Urothelium cell line (cell line): ENCODE data around the gene LDLRAD4.

Experiments
- DNase-seq: peaks from one replicate; pipeline ENCODE4 v3.0.0; 2011; ENCODE audit warnings: low spot score, mixed read lengths
- FAIRE-seq: peaks from 2 replicates; lab custom pipeline; 2011; peaks lifted over from hg19 to GRCh38; lab: Jason Lieb, UNC

LDLRAD4 gene

DNA sequence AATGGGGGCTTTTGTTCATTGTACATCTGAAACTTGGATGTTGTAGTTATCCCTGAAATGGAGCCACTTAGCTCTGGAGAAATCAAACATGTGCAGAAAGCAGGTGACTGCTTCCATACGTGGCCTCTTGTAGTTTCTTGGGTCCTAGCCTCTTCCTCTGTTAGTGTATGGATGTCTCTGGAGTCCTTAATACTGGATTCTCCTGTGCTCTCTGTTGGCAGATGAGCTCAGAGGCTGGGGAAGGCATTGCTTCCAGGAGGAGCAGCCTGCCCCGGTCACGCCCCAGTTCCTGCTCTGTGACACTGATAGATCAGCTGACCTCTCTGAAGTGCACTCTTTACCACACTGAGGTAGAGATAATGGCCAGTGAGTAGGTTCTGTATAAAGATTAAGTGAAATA is 176.2 kb downstream of the LDLRAD4 start:
- no peak for DNase-seq
- peak; percentile 20 for FAIRE-seq

DNA sequence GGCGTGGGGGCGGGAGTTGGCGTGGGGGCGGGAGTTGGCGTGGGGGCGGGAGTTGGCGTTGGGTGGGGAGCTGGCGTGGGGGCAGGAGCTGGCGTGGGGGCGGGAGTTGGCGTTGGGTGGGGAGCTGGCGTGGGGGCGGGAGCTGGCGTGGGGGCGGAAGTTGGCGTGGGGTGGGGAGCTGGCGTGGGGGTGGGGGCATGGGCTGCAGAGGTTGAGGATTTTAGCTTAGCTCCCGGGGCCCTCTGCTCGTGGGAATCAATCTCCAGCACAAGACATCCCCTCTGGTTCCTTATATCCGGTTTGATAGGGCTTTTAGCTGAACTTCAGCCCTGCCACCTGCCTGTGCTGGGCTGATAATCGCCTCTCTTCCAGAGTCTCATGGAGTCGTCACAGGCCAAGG is 177.0 kb downstream of the LDLRAD4 start:
- no peak for DNase-seq

DNA sequence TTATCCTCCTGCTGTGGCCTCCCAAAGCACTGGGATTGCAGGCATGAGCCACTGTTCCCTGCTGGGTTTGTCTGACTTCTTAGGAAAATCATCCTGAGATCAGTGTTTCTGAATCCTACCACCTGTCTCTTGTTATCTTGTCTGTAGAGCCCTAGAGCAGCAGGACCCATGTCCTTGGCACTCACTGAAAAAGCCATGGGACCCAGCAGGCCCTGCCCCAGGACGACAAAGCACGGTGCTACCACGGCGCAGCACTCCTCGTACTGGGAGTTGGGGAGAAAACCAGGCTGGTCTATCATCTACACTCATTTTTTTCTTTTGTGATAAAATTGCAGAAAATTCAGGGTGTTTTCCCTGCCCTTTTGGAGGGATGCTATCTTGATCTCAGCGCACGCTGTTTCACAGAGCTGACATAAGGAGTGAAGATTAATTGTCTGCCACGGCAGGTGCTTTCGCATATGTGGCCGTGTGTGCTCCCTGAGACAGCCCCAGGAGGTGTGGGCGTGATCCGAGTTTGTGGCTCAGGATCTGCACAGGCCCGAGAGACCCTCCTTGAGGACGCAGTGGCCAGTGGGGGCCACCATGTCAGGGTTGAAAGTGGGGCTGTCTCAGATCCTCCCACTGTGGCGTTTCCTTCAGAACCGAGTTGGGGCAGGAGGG is 179.1 kb downstream of the LDLRAD4 start:
- DNase-seq = no peak

More for the DNA sequence above, 177.0 kb downstream of the LDLRAD4 start:
- FAIRE-seq = no peak

DNA sequence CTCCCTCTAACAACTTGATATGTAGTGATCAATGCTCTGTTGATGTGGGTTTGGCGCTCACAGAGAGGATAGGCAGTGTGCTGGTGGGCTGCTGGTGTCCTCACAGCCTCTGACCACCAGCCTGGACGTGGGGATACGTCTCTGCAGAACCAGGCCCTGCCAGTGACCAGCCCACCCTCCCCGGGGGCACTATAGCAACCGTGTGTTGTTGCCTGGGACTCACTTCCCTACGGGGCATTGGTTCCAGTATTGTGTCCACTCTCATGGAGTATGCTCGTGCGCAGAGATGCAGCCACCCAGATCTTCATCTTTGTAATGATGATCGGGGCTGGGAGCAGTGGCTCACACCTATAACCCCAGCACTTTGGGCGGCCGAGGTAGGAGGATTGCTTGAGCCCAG is 180.1 kb downstream of the LDLRAD4 start:
- DNase-seq (no peak), FAIRE-seq (no peak)

More for the DNA sequence above, 179.1 kb downstream of the LDLRAD4 start:
- peak; percentile 59 for FAIRE-seq

DNA sequence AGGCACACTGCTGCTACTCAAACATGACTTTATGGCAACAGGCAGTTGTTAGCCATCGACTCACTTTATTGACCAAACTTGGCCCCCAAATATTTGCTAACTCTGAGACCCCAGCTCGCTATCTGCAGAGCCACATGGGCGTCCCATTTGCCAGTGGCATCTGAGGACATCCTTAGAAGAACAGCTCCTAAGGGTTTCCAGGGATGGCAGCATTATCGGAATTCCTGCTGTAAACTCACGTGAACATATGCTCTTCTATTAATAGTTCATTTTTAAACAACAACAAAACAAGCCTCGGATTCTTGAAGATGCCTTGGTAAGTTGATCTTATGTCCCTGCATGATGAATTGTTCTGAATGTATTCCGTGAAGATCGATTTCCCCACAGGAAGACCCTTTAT is 181.0 kb downstream of the LDLRAD4 start:
- no peak for DNase-seq
- FAIRE-seq = peak; percentile 94

DNA sequence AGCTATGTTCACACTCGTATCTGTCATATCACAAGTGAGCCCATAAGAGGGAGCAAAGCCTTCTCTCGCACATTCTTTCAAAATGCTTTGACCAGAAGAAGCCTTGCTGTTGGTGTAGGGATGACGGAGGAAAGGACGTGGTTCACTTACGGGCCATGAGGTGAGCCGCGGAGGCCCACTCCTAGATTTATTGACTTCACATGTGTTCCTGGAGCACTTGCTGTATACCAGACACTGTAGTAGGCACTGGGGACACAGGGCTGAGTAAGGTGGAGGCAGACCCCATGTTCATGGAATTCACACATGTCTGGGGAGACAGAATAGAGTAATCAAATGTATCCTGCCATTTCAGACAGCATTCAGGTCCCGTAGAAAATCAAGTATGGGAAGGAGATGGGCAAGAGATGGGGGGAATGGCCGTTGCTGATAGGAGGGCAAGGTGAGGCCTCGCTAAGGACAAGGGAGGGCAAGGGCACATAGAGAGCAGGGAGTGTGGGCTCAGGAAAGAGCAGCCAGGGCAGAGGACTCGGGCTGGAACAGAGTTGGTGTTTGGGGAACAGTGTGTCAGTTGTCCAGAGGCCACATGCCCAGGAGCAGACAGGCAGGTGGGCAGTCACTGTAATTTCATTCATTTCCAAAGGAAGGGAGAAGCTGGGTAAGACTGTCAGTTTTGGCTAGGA is 182.2 kb downstream of the LDLRAD4 start:
- no peak for DNase-seq
- peak; percentile 96 for FAIRE-seq

DNA sequence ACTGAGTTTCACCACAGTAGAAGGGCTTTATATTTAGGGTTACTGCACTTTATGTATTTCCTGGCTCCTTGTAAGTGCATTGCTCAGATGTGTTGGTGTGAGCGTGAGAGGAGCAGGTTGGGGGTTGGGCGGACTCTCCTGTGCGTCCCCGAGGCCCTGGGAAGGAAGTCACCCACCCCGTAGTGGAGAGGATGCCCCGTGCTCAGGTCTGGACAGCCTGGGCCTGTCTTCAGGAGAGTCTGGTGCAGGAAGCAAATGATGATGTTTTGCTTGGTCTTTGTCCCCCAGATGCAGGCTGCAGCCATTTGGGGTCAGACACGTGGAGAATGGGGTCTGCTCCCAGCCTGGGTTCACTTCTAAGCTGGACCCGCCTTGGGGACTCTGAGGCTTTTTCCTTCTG is 182.8 kb downstream of the LDLRAD4 start:
- no peak for FAIRE-seq
- DNase-seq = no peak

DNA sequence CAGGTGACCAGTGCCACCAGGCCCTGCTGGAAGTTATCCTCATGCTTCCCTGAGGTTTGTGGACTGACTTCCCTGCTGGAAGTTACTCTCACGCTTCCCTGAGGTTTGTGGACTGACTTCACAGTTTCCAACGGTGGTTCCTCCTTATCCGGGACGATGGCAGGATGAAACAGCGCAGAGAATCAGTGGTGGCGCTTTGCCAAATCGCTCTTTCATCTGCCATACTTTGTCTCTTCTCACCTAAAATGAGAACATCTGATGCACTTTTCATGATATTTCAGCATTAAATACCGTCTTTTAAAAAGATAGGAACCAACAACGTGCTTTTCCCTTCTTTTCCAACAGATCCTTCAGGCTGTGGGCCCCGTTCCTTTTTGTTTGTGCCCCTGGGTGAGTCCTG is 183.3 kb downstream of the LDLRAD4 start:
- FAIRE-seq = peak; percentile 78
- no peak for DNase-seq

DNA sequence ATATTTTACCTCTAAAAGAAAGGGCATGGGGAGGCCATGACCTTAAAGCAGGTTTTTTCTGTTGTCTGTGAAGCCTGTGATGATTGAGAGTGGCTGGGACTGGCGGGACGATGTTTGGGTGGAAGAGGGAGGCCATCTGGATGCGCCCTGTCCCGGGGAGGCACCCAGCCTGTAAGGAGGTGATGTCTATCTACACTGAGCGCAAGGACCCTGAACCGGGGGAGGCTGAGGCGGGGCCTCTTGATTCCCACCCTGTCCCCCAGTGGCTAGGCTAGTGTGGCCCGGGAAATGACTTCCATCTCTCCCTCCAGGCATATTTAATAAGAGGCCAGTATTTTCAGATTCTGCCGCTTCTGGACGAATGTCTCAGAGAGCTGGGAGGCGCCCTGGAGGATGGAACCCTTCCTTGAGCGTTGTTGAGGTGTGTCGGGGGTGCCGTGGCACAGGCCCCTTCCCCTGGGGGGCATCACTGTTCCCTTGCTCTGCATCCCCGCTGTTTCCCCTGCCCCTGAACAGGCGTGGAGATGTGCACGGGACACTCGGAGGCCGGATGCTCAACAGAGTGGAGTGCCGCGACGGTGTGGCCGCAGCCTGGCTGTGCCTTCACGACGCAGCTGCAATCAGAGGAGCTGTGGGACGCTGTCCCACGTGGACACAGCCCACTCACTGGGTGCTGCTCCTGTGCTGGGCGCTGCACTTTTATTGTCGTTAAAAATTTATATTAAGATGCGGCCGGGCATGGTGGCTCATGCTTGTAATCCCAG is 185.4 kb downstream of the LDLRAD4 start:
- no peak for FAIRE-seq
- DNase-seq = no peak

DNA sequence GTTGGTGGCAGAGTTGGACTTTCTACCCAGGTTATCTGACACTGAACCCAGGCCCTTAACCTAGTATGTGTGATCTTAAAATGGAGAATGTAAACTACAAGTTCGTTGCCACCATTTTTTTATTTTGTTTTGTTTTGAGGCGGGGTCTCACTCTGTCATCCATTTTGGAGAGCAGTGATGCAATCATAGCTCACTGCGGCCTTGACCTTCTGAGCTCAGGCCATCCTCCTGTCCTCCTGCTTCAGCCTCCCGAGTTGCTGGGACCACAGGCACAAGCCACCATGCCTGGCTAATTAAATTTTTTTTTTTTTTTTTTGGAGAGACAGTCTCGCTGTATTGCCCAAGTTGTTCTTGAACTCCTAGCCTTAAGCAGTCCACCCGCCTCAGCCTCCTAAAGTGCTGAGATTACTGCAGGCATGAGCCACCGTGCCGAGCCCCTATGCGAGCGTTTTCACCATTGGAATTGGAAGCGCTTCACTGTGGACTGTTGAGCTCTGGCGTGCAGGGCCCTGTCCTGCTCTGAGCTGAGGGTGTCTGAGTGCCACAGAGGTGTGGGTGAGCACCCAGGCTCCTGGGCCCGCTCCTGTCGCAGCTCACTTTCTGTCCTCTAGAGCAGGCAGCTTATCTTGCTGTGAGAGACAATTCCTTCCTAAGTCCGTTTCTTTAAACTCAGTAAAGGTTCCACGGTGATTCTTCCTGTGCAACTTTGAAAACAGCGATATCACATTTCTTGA is 186.9 kb downstream of the LDLRAD4 start:
- FAIRE-seq (no peak), DNase-seq (no peak)

DNA sequence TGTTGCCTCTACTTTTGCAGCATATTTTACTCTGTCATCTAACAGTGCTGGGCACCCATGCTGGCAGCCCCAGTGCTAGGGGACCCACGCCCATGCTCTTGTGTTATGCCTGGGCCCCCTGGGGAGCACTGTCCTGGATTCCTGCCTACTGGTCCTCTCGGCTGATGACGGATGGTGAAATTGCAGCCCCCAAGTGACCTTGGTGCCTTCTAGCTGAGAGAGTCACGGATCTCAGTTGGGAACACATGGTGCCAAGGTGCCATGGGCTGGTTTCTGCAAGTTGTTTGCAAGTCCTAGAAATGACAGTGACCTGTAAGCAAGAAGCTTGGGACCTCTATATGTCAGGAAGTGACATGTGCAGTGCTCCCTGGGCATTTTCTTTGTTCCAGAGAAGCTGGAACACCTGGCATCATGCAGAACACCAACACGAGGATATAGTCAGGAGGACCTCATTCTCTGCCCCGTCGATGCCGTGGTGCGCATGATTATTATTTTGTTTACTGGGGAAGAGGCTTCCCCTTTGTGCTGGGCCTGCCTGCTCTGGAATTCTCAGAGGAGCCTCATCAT is 187.6 kb downstream of the LDLRAD4 start:
- DNase-seq = no peak
- FAIRE-seq = peak; percentile 66

DNA sequence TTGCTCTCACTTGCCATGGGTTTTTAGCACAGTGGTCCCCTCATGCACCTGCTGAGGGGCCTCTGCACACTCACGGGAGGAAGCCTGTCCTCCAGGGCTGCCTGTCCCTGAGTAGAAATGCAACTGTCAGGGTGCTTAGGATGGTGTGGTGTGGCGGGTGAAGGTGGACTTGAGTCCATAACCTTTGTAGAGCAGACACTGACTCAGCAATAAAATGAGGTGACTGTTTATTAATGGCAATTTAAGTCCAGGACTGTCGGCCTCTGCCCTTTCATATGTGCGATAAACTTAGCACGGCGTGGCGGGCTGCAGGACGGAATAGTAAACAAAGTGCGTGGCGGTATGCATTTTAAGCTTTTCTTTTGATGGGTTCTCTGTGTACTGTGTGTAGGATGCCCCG is 188.2 kb downstream of the LDLRAD4 start:
- DNase-seq = no peak
- FAIRE-seq = peak; percentile 89

DNA sequence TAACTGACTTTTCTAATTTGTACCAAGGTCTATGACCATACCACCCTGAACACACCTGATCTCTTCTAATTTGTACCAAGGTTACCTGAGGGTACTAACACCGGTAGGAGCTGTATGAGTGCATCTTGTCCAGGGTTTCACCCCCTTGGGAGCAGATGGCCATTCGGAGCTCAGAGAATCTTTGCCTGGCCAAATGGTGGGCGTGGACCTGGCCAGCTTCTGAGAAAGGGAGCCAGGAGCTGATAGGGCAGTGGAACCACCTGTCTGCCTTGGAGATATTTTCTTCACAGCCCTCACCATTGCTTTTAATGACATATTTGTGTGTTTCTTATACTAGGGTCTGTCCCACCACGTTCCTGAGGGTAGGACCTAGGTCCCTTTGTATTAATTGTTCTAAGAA is 188.9 kb downstream of the LDLRAD4 start:
- peak; percentile 93 for FAIRE-seq
- DNase-seq = no peak

DNA sequence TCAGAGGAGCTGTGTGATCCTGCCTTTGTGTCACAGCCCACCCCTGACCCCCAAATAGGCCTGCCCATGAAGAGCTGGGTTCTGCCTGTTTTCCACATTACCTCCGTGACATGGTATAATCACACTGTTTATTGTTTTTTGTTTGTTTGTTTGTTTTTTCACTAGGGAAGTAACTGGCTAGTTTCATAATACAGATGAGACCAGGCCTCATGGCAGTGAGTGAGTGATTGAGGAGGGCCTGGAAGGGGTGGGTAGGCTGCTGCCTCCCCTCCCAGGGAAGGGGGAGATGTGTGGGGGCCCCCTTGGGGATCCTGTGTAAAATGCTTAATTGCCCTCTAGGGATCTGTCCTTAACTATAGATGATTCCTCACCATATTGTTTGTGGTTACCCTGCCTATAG is 190.5 kb downstream of the LDLRAD4 start:
- DNase-seq (no peak), FAIRE-seq (peak; percentile 58)

DNA sequence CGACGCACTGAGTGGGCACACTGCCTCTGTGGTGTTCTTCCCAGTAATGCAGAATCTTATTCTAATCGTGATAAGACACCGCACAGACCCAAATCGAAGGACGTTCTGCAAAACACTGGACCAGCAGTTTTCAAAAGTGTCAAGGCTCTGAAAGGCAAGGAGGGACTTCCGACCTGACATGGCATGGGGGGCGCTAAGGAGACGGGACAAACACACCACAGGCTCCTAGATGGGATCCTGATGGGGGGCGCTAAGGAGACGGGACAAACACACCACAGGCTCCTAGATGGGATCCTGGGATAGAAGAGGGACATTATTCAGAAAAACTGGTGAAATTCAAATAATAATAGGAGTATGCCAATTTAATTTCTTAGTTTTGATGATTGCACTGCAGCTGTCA is 191.4 kb downstream of the LDLRAD4 start:
- no peak for FAIRE-seq

DNA sequence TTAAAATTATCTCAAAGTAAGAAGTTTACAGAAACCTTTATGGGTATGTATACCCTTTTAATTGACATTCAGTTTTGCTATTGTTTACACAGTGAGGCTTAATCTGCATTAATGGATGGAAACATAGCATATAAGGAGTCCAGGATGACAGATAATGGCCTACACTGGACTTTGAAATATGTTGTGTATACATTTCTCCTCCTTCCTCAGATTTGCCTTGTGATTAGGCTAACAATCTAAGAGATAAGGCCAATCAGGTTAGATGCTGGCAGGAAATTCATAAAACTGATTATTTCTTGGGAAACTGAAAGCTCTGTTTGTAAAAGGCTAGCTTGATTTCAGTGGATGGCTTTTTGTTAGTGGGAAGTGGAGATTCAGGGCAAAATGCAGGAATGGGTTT is 191.9 kb downstream of the LDLRAD4 start:
- FAIRE-seq = no peak

More for the DNA sequence above, 191.4 kb downstream of the LDLRAD4 start:
- DNase-seq = no peak

DNA sequence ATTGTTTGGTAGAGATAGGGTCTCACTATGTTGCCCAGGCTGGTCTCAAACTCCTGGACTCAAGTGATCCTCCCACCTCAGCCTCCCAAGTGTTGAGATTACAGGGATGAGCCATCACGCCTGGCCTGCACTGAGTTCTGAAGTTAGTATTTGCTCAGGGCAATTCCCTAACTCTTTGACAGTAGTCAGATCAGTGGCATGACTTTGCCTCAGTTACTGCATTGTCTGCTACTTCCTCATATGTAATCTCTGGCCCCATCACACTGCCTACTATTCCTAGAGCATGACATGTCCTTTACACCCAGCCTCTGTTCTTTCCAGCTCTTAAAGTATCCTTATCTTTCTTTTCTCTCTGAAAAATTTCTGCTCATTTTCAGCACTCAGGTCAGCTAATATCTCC is 193.5 kb downstream of the LDLRAD4 start:
- FAIRE-seq (no peak), DNase-seq (no peak)

More for the DNA sequence above, 191.9 kb downstream of the LDLRAD4 start:
- no peak for DNase-seq

DNA sequence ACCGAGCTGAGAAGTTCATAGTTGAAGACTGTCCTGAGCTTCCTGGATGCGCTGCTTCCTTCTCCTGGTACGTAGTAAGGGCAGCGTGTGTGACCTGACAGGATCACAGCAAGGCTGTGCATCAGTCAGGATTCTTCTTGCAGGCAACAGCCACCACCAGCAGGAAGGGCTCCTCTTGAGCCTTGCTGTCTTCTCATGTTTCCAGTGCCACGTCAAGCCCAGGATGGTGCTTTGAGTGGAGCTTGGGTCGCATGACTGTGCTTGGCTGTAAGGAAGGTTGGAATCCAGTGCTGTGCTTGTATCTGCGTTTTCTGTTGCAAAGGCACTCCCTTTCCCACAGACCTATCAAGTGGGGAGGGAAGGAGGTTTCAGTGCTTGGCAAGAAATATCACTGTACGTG is 194.3 kb downstream of the LDLRAD4 start:
- FAIRE-seq (peak; percentile 91), DNase-seq (no peak)

DNA sequence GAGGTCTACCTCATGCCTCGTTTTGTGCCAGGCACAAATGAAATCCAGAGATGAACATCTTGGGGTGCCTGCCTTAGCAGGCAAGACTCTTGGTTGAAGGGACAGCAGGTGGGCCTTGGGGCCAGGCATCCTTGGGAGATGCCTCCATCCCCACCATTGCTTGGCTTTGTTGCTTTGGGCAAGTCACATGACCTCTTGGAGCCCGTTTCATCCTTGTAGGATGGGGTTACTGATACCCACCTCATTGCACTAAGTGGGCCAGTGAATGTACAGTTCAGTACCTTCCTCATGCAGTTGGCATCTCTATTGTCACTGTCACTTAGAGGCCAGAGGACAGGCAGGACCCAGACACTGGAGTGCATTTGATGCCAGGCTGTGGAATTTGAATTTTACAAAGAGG is 195.5 kb downstream of the LDLRAD4 start:
- FAIRE-seq = peak; percentile 77

DNA sequence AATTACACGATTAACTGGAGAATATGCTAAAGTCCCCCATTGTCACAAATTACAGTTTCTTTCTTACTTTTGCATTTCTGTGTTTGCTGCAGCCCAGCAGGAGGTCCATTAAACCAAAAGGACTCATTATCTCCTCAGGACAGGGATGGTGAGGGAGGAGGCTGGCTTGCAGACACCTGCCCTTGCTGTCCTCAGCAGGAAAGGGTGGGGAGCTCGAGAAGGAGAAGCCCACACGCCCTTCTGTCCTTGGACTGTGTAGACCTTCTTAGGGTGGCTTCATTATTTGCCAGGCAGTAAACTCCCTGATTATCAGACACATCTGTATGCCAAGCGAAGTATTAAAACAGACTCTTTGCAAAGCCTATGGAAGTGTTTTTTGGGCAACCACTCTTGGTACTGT is 196.0 kb downstream of the LDLRAD4 start:
- DNase-seq = no peak
- FAIRE-seq = peak; percentile 20

More for the DNA sequence above, 195.5 kb downstream of the LDLRAD4 start:
- DNase-seq = no peak

DNA sequence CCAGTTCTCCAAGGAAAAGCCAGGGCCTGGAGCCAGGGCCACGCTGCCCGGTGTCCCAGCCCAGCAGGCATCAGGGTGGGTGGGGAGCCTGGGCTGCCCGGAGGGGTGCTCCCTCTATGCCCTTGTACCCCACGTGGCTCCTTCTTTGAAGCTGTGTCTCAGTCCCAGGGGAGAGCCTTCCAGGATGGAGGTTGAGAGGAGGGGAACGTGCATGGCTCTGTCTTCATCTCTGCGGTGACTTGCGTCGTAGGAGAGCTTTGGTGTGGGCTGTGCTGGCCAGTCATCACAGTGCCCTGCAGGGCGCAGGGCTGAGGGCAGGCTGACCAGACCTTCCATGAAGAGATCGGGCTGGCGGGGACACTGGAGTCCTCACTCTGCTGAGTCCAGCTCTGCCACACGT is 197.2 kb downstream of the LDLRAD4 start:
- FAIRE-seq = peak; percentile 35
- DNase-seq = no peak
